ENCODE measurements around the gene STRADA.
"Not testable (repeated sequence)": the region's sequence is repeated elsewhere in the genome, so short reads cannot be mapped to it uniquely, and the experiment has no call there.

Gene STRADA

DNA sequence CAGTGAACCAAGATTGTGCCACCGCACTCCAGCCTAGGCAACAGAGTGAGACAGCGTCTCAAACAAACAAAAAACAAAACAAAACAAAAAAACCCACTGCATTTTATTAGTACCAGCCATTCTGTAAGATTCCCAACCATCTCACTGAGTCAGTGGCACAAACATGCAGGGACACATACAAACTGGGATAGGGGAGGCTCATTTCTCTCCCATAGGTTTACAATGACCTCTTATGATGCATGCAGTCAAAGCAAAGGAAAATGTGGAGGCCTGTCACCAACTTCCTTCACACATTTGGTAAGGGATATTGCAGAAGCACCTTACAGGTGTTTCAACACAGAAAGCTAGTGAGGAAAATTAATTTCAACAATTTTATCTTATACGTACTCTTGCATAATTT is 12.4 kb upstream of the STRADA start:
- DNase-seq (ENCODE audit: low read depth): no peak

DNA sequence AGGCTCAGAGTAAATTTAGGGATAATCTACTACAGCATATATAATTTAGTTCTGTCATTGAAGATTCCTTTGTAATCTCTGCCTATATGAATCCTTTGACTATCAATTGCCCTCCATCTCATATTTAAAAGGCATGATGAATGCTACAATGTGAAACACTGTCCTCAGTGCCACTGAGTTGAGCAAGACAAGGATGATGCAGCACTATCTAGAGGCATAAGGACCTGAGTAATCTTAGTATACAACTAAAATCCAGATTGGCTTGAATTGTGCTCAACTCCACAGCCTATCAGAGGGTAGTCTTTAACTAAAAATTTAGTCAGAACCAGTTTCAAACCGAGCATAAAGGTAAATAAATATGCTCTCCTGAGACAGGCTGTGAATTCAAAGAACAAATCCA is 11.6 kb upstream of the STRADA start:
- no peak for DNase-seq (ENCODE audit: low read depth)

DNA sequence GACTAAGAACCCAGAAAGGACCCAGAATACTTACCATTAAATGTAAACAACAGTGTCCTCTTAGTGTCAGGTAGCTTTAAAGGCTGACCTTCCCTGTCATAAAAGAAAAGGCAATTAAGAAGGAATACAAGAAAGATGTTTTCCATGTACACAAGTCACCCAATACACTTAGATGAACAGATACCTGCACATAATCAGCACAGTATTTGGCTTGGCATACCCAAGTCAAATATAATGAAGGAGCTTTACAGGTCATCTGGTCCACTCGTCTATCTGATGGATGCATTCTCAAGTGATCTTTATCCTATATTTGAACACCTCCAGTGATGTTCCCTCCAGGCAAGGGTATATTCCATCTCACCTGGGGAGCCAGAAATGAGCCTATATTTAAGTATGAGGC is 11.1 kb upstream of the STRADA start:
- DNase-seq (ENCODE audit: low read depth): no peak

DNA sequence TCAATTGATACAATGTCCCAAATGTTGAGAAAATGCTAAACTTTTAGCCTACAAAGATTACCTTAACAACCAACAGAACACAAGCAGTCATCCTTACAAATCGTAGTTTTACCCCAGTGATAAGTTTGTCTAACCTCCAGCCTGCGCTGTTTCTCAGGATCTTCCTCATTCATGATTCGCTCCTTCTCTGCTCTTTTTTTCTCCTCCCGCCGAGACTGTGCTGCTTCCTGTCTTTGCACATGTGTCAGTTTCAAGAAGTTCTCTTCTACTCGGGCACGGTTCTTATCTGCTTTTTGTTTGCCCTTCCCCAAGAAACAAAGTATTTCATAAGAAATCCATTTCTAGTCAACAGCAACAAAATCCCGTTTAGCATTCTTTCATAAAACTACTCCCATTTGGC is 10.2 kb upstream of the STRADA start:
- DNase-seq (ENCODE audit: low read depth): no peak

DNA sequence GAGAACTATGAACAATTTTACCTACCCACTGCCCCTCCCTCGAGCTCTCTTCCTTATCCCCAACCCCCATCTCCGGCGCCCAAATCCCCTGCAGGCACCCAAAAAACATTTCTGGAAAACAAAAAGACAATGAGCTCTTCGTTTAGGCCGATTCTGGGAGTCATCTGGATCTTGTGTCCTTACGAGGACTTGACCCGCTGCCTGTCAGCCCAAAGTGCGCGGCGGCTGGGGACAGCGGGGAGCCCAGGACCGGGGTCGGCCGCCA is 524 bp downstream of the STRADA start:
- DNase-seq (ENCODE audit: low read depth): no peak

DNA sequence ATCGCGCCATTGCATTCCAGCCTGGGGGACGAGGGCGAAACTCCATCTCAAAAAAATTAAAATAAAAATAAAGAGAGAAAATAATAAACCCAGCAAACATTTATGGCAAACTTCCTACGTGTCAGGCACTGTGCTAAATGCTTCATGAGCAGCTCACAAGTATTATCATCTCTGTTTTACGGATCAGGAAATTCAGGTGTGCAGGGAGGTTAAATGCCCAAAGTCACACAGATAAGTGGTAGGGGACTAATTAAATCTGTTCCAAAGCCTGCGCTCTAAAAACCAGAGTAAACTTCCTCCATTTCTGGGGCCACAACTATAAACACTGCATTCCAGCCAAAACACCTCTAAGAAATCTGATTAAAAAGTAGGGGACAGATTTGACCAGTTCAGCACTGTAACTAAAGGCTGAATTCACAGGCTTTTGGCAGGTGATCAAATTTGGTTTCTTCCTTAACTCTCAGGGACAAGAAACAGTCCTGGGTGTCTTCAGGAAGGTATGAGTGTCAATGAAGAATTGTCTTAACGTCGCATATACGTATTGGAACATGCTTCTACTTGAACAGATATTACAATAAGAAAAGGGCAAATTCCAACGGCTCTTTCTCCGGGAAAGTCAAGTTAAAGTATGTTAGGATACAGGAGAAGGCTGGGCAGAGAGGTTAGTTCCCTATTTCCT is 996 bp downstream of the STRADA start:
- DNase-seq (ENCODE audit: low read depth): no peak

DNA sequence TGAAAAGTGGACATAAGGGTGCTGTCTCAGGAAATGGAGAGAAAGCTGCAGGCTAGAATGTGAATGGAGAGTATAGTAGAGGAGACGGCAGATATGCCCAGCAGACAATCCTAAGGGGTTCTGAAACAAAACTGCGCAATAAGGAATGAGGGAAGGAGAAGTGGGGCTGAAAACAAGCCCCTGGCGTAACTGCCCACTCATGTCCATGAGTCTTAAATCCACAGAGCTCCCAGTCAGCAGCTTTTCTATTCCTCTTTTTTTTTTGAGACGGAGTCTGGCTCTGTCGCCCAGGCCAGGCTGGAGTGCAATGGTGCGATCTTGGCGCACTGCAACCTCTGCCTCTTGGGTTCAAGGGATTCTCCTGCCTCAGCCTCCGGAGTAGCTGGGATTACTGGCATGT is 5.9 kb downstream of the STRADA start:
- no peak for DNase-seq (ENCODE audit: low read depth)

DNA sequence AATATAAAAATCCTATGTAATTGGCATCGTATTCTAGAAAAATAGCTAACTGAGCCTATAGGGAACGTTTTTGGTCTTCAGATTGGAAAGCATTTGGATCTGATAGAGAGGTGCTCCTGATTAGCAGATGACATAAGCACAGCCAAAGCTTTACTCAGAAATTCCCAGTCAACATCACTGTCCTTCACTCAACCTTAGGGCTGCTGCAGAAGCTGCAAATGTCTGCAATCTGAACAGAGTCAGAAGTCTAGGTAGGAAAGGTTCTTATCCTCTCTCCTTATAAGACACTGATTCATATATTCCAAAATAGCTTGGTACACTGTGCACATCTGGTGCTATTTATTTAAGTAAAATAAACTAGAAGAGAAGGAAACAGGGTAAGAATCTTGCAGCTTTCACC is 19.2 kb downstream of the STRADA start:
- no peak for DNase-seq (ENCODE audit: low read depth)

DNA sequence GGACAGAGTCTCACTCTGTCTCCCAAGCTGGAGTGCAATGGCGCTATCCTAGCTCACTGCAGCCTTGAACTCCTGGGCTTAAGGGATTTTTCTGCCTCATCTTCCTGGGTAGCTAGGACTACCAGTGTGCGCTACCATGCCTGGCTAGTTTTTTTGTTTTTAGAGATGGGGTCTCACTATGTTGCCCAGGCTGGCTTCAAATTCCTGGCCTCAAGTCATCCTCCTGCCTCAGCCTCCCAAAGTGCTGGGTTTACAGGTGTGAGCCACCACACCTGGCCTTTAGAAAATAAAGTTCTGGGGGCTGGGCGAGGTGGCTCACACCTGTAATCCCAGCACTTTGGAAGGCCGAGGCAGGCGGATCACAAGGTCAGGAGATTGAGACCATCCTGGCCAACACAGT is 21.4 kb downstream of the STRADA start:
- not testable (repeated sequence) for DNase-seq (ENCODE audit: low read depth)

DNA sequence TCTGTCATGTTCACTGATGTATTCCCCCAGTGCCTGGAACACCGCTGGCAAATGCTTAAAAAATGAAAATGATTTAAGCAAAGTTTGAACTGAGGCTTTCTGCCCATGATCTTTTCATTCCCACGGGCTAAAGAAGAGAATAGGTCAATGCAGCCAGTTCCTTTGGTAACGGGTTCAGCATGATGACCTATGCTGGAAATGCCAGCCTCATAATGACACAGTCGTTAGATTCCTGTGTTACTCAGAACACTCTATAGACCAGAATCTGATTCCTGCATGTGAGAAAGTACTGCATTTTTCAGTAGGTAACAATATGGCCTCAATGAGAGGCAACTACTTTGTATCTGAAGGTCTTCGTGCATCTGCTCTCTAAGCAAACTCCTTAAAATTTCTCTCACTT is 22.6 kb downstream of the STRADA start:
- DNase-seq (ENCODE audit: low read depth): no peak

DNA sequence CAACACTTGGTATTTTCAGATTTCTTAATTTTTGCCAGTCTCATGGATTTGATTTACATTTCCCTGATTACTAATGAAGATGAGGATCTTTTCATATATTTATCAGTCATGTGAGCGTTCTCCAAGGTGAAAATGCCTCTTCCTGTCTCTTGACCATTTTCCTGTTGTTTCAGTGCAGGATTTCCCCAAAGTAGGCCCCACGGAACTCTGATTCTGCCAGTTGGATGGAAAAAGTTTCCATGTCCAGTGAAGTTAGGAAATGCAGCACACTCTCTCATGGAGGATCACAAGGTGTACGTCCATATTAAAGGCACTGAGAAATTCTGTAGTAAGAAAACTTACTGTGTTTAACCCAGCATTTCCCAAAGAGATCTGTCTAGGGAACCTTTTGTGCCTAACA is 25.2 kb downstream of the STRADA start:
- DNase-seq (ENCODE audit: low read depth): no peak

DNA sequence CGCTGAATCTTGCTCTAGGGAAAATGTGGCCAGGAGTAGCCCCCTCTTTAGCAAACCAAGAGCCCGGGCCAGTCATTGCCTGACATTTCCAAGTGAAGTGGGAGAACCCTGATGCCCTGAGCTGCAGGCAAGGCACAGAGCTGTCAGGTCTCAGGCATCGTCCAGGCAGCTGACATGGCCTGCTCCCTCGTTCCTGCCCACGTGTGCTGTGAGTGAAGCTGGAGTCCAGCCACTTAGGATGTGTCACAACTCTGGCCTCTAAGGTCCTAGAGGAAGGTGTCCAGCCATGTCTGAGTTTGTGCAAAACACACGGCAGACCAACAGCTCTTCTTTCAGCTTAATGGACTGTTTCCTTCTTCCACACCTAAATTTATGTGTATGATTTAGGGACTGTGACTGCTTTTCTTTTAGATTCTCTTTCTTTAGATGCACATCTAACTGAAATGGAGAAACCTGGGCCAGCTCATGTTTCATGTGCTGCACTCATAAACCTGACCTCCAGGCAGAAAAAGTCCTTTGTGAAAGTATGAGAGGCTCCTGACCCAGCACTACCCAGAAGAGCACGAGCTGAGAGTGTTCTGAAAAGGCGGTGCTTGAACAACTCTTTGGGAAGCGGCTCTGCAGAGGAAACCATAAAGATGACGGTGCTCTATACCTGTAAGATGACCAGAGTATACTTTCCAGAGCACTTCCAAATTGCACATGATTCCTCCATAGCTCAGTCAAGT is 26.9 kb downstream of the STRADA start:
- DNase-seq (ENCODE audit: low read depth): no peak

DNA sequence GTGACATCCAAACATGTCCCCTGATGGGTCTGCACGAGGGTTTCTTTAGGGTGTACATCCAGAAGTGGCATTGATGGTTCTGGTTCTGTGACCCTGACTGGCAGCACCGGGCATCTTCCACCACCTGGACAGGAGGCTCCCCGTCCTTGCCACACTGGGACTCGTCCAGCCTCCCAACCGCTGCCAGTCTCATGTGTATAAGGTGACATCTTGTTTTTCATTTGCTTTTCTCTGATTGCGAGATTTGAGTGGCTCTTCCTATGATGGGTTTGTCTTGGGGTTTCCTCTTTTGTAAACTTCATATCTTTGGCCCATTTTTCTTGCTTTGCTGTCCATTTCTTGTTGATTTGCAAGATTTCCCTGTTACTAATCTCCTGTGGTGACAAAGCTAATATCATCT is 32.5 kb downstream of the STRADA start:
- DNase-seq (ENCODE audit: low read depth): no peak

DNA sequence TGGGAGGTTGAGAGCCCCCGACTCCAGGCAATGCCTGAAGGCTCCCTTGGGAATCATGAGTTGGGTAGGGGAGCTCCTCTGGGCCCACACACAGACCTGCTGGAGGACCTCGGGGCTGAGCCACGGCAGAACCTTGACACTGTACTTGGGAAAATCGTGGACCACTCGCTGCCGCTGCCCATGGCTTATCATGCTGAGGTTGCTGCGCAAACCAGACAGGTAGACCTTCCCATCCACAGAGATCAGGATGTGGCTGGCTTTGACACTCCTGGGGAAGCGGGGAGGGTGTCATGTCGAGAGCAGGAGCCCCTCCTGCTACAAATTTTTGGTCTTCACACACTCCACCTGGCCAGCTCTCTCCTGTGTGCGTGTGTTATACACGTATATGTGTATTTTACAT is 34.4 kb downstream of the STRADA start:
- DNase-seq (ENCODE audit: low read depth): no peak

DNA sequence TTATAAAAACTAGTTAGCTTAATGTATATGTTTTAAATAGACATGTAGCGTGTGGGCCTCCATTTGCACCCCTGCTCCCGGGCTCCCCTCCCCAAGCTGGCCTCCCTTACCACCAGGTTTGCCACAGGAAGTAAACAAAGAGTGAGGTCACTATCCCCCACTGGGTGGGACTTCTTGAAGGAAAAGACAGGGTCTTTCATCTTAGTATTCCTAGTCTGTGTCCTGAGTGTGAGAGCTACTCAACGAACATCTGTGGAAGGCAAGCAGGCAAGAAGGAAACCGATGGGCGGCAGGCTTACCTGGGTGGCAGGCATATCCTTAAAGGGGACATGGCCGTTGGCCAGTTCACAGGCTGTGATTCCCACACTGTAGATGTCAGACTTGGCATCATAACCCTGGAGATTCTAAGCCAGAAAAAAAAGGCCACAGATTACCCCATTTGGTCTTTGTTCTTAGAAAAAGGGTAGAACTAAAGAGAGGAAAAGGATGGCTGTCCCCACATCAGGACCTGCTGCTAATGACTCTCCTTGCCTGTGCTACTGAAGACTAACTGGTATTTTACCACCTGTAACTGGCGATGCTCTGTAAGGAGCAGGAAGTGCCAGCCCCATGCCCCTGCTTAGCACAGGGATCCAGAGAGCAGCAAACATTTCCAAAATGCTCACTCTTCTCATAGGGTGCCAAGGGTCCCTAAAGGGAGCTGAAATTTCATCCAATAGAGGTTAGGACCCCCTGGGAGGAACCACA is 35.1 kb downstream of the STRADA start:
- no peak for DNase-seq (ENCODE audit: low read depth)

DNA sequence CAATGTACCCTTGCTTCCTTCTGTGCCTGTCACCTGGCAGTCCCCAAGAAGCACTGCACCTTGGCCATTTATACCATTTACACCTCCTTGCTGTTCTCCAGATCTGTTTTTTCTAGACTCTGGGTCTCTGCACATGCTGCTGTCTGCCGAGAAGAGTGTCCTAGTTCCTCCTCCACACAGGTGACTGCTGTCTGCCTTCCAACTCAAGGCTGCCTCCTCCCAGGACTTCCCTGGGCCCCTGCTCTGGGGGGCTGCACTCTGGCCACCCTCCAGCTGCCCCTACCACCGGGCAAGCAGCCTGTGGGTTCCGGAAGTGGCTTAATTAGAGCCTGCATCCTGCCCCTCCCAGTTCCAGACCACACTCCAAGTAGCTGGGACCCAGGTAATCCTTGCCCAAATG is 35.9 kb downstream of the STRADA start:
- no peak for DNase-seq (ENCODE audit: low read depth)

DNA sequence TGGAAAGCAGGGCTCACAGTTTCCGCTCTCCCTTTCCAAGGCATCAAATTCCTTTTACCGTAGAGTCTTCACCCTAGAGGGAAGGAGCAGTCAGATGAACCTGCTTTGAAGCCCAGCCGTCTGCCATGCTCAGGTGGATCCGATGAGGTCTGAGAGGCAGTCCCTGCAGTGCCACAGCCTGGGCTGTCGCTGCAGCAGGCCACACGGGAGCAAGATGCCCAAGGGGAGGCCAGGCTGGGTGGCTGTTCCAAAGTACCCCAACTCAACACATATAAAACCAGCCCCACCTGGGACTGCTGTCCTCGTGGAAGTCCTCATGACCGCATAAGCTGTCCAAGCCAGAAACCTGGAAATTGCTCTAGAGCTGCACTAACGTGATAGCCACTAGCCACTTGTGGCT is 36.8 kb downstream of the STRADA start:
- DNase-seq (ENCODE audit: low read depth): no peak

DNA sequence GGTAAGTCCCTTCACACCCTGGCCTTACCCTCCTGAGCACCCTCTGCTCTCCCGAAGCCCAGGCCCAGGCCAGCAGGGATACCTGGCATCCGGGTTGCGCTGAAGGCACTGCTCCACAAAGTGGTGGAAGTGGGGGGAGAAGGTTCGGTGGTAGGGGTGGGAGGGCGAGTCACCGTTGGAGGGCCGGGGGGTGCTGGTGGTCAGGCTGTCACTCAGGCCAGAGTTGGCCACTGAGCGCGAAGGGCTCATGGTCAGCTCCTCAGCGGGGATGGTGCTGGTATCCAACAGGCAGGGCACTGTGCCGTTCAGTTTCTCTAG is 37.4 kb downstream of the STRADA start:
- DNase-seq (ENCODE audit: low read depth): no peak

DNA sequence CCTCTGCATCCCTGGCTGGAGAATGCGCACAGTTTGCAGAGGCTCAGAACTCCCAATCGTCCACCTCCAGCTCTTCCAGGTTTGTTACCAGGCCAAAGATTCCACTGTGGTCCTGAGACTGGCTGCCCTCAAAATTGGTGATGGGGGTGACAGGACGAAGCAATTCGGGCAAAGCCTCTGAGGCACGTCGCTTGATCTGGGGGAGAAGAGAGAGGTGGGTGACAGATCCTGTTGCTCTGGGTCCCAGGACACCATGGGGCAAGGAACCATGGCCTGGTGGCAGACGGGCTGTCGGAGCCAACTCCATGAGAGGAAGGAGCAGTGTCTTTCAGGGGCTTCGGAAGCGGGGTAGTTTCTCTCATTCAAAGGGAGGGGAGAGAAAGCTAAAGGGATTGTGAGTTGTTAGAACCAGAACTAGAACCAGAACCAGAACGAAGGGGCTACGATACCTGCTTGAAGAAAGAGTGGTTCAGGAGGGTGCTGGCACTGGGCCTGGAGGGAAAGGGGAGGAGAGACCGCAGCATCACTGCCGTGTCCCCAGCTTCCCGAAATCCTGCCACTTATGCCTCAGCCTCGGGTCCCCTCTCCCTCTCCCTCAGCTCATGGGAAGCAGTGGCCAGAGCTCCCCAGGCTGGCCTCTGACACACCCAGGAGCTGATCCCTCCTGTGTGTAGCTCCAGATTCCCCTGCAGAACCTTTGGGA is 37.9 kb downstream of the STRADA start:
- no peak for DNase-seq (ENCODE audit: low read depth)

DNA sequence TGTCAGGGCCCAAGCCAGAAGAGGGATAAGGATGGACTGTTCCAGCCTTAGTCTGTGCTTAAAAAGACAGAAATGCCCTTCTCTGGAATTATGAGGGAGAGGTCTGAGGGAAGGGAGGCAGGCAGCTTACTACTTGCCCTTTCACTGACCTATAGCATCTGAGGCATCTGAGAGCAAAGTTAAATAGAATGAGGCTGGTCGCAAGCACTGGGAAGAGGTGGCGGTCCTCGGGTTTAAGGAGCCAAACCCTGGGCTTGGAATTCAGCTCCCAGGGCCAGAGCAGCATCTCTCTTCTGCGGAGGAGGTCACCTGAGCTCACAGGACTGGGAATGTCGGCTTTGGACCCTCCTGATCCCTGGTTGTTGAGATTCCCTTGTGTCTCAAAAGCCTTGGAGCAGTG is 38.6 kb downstream of the STRADA start:
- DNase-seq (ENCODE audit: low read depth): no peak

DNA sequence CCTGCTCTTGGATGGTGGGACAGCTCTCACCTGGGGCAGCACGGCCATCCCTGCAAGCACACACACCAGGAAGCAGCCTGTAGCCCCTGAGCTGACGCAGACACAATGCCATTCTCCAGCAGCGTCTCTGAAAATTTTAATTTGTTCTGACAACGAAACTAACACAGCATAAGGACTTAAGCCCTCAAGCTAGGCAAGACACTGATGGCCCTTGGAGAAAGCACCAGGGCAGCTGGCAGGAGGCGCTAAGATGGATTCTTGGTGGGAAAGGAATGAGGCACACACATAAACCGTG is 38.9 kb downstream of the STRADA start:
- no peak for DNase-seq (ENCODE audit: low read depth)

DNA sequence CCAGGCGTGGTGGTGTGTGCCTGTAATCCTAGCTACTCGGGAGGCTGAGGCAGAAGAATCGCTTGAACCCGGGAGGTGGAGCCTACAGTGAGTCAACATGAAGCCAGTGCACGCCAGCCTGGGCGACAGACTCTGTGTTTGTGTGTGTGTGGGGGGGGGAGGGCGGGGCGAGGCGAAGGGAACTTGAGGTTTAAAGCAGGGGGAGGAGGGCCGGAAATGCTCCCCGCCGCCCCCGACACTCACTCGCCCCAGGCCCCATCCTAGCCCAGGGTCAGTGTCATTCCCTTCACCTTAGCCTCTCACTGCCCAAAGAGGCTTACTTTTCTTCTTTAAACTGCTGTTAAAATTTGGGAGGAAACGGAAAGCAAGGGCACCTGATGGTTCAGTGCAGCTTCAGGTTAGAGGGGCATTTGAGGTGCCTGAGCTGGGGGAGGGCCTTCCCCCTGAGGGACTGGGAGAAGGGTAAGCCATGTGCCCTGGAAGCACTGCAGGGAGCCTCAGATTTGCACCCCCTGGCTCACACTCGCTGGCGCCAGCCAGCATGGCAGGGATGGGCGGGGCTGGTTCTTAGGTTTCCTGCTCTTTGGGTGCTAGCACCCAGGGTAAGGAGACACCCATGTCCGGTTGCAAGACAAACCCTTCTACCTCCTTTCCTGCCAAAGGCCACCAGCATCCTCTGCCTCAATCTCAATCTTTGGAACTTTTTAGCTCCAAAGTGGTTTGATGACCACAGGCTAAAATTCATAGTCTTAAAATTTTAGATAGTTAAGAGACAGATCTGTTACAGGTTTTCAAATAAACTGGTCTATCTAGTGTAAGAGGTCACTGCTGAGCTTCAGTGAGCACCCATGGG is 39.5 kb downstream of the STRADA start:
- DNase-seq (ENCODE audit: low read depth): peak; percentile 63

DNA sequence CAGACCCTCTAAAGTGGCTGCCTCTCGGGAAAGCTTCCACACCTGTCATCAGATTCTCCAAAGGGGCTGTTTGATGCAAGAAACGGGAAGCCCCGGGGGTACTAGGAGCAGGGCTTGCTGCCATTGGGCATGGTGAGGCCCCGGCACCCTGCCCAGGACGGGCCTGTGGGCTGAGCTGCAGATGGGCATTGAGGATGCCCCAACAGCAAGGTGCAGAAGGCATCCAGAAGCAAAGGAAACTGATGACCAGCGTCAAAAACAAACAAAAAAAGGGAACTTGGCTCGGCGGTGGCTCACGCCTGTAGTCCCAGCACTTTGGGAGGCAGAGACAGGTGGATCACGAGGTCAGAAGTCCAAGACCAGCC is 40.2 kb downstream of the STRADA start:
- DNase-seq (ENCODE audit: low read depth): no peak

Measured in activated T-cell treated with anti-CD3 and anti-CD28 coated beads for 24 hours (primary cell).